DMS153 treated with DMSO at 0.1 percent for 48 hours (cell line): Measurements from ENCODE around the gene PCDHA1.
A peak's percentile ranks its signal among the peaks of the same experiment; 100 is the strongest.

Experiments
- DNase-seq: peaks from one replicate; lab custom pipeline; 2025; ENCODE audit not compliant: unreplicated experiment; lab: John Stamatoyannopoulos, UW

Gene PCDHA1

DNA sequence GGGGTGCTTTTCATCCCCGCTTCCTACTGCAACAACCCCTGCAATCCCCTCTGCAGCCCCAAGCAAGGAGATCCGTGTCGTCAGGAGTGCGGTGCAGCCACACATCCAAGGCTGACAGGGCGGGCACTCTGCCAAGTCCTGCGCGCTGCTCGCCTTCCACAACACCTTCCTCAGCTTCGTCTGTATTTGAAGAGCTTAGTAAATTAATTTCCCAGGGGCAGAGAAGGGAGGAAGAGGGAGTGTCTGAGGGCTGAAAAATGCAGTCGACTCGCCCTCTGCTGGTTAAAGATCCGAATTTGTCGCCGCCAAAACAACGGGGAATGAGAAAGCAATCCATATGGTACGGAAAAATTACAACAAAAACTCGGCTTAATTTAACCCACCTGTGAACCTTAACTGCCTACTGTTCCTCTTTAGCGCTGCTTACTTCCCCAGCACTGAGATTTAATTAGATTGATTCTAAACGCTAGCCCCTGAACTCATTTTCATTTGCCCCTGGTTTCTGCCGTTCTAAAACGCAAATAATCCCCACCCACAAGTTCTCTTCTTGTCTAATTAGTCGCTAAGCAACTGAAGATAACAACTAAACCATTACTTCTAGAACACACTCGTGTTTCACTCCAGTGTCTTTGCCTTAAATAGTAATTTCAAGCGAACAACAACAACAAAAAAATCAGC, 254.3 kb downstream of the PCDHA1 start:
- peak; percentile 61 for DNase-seq

DNA sequence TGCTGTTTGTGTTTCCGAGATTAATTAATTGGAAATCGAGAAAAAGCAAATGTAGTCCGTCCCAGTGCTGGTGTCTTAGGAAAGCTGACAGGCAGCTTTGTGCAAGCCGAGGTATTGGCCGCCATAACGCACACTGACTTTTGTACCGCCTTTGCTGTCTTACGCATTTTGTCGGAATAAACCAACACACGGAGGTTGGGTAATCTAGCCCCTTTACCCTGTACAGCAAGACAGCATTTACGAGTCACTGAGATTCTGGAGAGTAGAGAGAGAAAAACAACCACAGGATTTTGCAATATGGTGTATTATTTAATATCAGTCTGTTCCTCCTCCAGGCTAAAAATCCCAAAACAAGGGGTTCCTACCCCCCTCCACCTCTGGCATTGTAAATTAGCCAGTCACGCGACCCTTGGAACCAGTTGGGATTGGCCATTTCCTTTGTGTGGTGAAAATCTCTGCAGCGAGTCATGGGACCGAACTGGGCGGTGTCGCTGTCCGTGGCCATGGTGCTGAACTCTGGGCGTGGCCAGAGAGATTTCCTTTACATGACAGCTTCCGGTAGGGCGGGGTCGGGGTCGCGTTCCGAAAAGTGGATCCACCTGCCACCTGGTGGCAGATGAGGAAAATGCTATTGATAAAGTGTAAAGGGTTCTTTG, 255.0 kb downstream of the PCDHA1 start:
- DNase-seq, result peak; percentile 69

DNA sequence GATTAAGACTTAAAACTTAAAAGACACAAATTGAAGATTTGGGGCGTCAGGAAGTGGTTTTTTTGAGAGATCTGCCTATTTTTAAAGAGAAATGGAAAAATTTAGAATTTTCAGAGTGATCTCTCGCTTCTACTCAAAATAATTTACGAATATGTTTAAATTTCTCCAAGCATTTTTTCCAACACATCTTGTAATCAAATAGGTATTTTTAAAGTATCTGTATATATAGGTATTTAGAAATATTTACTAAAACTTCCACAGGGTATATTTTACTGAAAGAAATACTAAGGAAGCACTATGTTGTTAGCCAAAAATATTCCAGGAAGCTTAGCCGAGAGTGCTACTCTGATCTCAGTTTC, 255.5 kb downstream of the PCDHA1 start:
- no peak for DNase-seq

DNA sequence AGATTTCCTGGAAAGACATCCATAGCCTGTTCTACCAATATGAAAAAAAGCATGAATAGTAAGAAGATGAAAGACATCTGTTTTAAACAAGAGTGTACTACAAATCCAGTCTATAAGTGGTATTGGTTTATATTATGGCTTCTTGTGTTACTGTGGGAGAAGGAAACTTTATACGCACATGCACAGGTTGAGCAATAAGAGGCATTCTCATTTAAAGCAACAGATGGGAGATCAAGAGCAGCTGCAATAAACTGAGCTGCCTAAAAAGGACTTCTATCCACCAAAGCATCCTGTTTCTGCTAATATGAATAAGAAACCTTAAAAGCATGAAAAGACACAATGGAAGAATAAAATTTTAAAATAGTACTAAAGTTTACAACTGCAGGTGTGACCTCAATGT, 256.6 kb downstream of the PCDHA1 start:
- DNase-seq, result no peak

GRCh38 chr5:141050622-141051520, 264.9 kb downstream of the PCDHA1 start, which contains the start of gene PCDHB1:
TSS of gene PCDHB1 (plus strand) at chr5:141051374. CDS start at chr5:141051471, 97 bp downstream.
- DNase-seq, result no peak

DNA sequence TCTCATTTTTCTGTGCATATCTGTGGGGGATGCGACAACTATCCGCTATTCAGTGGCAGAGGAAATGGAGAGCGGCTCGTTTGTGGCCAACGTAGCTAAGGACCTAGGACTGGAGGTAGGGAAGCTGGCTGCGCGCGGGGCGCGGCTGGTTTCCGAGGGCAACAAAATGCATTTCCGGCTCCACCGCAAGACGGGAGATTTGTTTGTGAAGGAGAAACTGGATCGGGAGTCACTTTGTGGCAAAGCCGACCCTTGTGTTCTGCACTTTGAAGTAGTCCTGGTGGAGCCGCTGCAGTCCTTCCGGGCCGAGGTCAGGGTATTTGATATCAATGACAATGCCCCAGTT, 265.6 kb downstream of the PCDHA1 start:
- peak; percentile 9 for DNase-seq
